HepG2 (cell line): ENCODE results near the gene MGAT2. TPM values are rescaled to one million over a fixed set of nuclear protein-coding genes. Genes with fewer than 3 reads are reported as not detected.

Source experiments
- ARID2 ChIP-seq: sonication (generic); formaldehyde crosslinking; IDR thresholded peaks from 2 replicates; pipeline ENCODE4 v1.8.1; 2022; ENCODE audit warnings: mild to moderate bottlenecking, missing genetic modification reagents, borderline replicate concordance
- ATF7 ChIP-seq, 2 experiments: fragments of 450-650 bp in 1 of 2; sonication (generic) in 1 of 2; formaldehyde crosslinking in 1 of 2; IDR thresholded peaks; 2 replicates each; pipeline versions ENCODE4 v1.4.0 to v1.6.1; 2016 to 2020; ENCODE audit warnings: antibody characterized with exemption in 1 of 2, mild to moderate bottlenecking in 1 of 2, missing genetic modification reagents in 1 of 2
- FOXJ3 ChIP-seq: sonication (generic); formaldehyde crosslinking; IDR thresholded peaks from 2 replicates; pipeline ENCODE4 v1.4.0; 2020; ENCODE audit warnings: missing genetic modification reagents, mild to moderate bottlenecking, borderline replicate concordance
- HNRNPL ChIP-seq: fragments of 200-400 bp; formaldehyde crosslinking; IDR thresholded peaks from 2 replicates; pipeline ENCODE4 v1.6.1; 2017; ENCODE audit warnings: mild to moderate bottlenecking, low read depth, low read length
- KDM3A ChIP-seq: IDR thresholded peaks from 2 replicates; pipeline ENCODE4 v1.6.1; 2018; ENCODE audit warnings: low read depth, missing compliant biosample characterization
- KLF12 ChIP-seq: sonication (generic); formaldehyde crosslinking; IDR thresholded peaks from 2 replicates; pipeline ENCODE4 v1.4.0; 2020; ENCODE audit warnings: missing genetic modification reagents, borderline replicate concordance
- KLF9 ChIP-seq: IDR thresholded peaks from 2 replicates; pipeline ENCODE4 v1.6.1; 2016; ENCODE audit warnings: low read depth
- NKX3-1 ChIP-seq: sonication (generic); formaldehyde crosslinking; IDR thresholded peaks from 2 replicates; pipeline ENCODE4 v1.5.0; 2020; ENCODE audit warnings: missing genetic modification reagents
- PAXIP1 ChIP-seq: sonication (generic); formaldehyde crosslinking; conservative IDR thresholded peaks from 2 replicates; pipeline ENCODE4 v1.4.0; 2020; ENCODE audit warnings: mild to moderate bottlenecking, missing genetic modification reagents, moderate library complexity
- POLR2A ChIP-seq, 2 experiments: IDR thresholded peaks; 2 replicates each; pipeline ENCODE4 v1.6.1; 2011; ENCODE audit warnings: low read depth in 2 of 2, low read length in 2 of 2, mild to moderate bottlenecking in 1 of 2, moderate library complexity in 1 of 2; ENCODE audit not compliant: insufficient read depth in 1 of 2
- RERE ChIP-seq: IDR thresholded peaks from 2 replicates; pipeline ENCODE4 v1.6.1; 2016; ENCODE audit warnings: low read depth, missing genetic modification reagents, missing compliant biosample characterization
- SAP130 ChIP-seq: IDR thresholded peaks from 2 replicates; pipeline ENCODE4 v1.6.1; 2016; ENCODE audit warnings: low read depth
- ZKSCAN1 ChIP-seq: fragments of 150-350 bp; IDR thresholded peaks from 2 replicates; pipeline ENCODE4 v1.6.1; 2014; ENCODE audit warnings: low read length
- ZNF121 ChIP-seq: sonication (generic); formaldehyde crosslinking; IDR thresholded peaks from 2 replicates; pipeline ENCODE4 v1.5.0; 2020; ENCODE audit warnings: mild to moderate bottlenecking, missing genetic modification reagents
- ZNF484 ChIP-seq: sonication (generic); formaldehyde crosslinking; IDR thresholded peaks from 2 replicates; pipeline ENCODE4 v1.5.1; 2020; ENCODE audit warnings: mild to moderate bottlenecking, low read depth, missing genetic modification reagents, borderline replicate concordance
- ZNF660 ChIP-seq: sonication (generic); formaldehyde crosslinking; IDR thresholded peaks from 2 replicates; pipeline ENCODE4 v1.5.1; 2020; ENCODE audit warnings: mild to moderate bottlenecking, low read depth, missing genetic modification reagents, borderline replicate concordance
- ZNF672 ChIP-seq: sonication (generic); formaldehyde crosslinking; IDR thresholded peaks from 2 replicates; pipeline ENCODE4 v1.8.1; 2022; ENCODE audit warnings: missing genetic modification reagents
- ZNF7 ChIP-seq: IDR thresholded peaks from 2 replicates; pipeline ENCODE4 v1.6.1; 2016; ENCODE audit warnings: missing biosample characterization, missing genetic modification reagents
- ZNF704 ChIP-seq: sonication (generic); formaldehyde crosslinking; IDR thresholded peaks from 2 replicates; pipeline ENCODE4 v1.8.1; 2023; ENCODE audit warnings: mild to moderate bottlenecking, inconsistent platforms, moderate library complexity, missing genetic modification reagents, borderline replicate concordance
- ZNF746 ChIP-seq: sonication (generic); formaldehyde crosslinking; IDR thresholded peaks from 2 replicates; pipeline ENCODE4 v1.8.0; 2022; ENCODE audit warnings: mild to moderate bottlenecking, missing genetic modification reagents
- polyA plus RNA-seq, 8 experiments: library from polyadenylated mRNA; depleted of rRNA in 3 of 8; stranded (reverse) in 7 of 8; unstranded in 1 of 8; fragments of >200 nt; fragmentation: Illumina TruSeq in 4 of 8; extraction: Trizol in 4 of 8; gene quantifications; 2 replicates each; pipeline versions ENCODE4 v1.2.1 to v1.2.3, GENCODE V29; 2011 to 2016; ENCODE audit warnings: low read depth in 4 of 8, missing spikeins in 1 of 8, mixed read lengths in 1 of 8; ENCODE audit not compliant: insufficient read depth in 1 of 8
- total RNA-seq, 5 experiments: library from RNA; depleted of rRNA; stranded (reverse); fragments of >200 nt; fragmentation: Illumina TruSeq; extraction: Trizol; gene quantifications; 2 replicates each; pipeline ENCODE4 v1.2.3, GENCODE V29; 2016; ENCODE audit warnings: low read depth in 1 of 5

Gene MGAT2
- total and polyA plus RNA-seq, 2 of the 13 experiments (the other 11 are each of a cell fraction or from before 2014, with no cell fraction given), result 12.9 to 51.9 TPM

GRCh38 chr14:49634547-49635334 lies 14.1 kb downstream of the MGAT2 start, which contains the start of gene DNAAF2 (continued):
- TF ChIP-seq FOXJ3 (CRISPR knock-in tag) (no peak; the same call in 1 of the 2 replicates), NKX3-1 (CRISPR knock-in tag) (peak; percentile 73; the same call in 1 of the 2 replicates), ZNF660 (CRISPR knock-in tag) (no peak), PAXIP1 (CRISPR knock-in tag) (0 out of 2 replicates have a peak, but pooled peaks have one; percentile 20), RERE (CRISPR knock-in tag) (no peak), ZKSCAN1 (no peak), HNRNPL (0 out of 2 replicates have a peak, but pooled peaks have one; percentile 13), ATF7 (IDR thresholded peaks at IDR 0.05) (no peak), ATF7 (CRISPR knock-in tag; IDR thresholded peaks at IDR 0.05) (no peak), KLF12 (no peak; the same call in 1 of the 2 replicates), ZNF672 (no peak), KDM3A (no peak), ZNF746 (CRISPR knock-in tag) (peak; percentile 5; the same call in 1 of the 2 replicates), POLR2A (IDR thresholded peaks at IDR 0.05; ENCODE audit: insufficient read depth in 1 of 2, low read depth in 2 of 2, low read length in 2 of 2) (peak; percentile 45 to 62; a peak in 3 of 4 replicates), ARID2 (CRISPR knock-in tag) (peak; percentile 68; the same call in 1 of the 2 replicates), ZNF484 (CRISPR knock-in tag) (no peak), ZNF704 (CRISPR knock-in tag) (peak; percentile 11; the same call in 1 of the 2 replicates), ZNF121 (no peak), ZNF7 (no peak), KLF9 (CRISPR knock-in tag) (no peak), SAP130 (CRISPR knock-in tag) (peak; percentile 88)
